Kidney epithelial cell (primary cell): ENCODE data around the gene CENPV. TPM values are rescaled to one million over a fixed set of nuclear protein-coding genes. Genes with fewer than 3 reads are reported as not detected.

ENCODE experiments used
- DNase-seq: peaks from one replicate; pipeline ENCODE4 v3.0.0-alpha.2; 2010; ENCODE audit warnings: low read depth
- H3K27me3 ChIP-seq: 2 replicates; pipeline ENCODE4 v1.6.0; 2011; ENCODE audit warnings: low read length; ENCODE audit not compliant: control insufficient read depth, insufficient read depth
- H3K36me3 ChIP-seq: 2 replicates; pipeline ENCODE4 v1.5.1; 2011; ENCODE audit warnings: low read length; ENCODE audit not compliant: control insufficient read depth, insufficient read depth
- H3K4me3 ChIP-seq: 2 replicates; pipeline ENCODE4 v1.5.1; 2011; ENCODE audit warnings: low read depth, mild to moderate bottlenecking, control low read depth, low read length
- CTCF ChIP-seq: IDR thresholded peaks from 2 replicates; pipeline ENCODE4 v1.5.1; 2011; ENCODE audit warnings: mild to moderate bottlenecking, moderate library complexity, low read length, control low read depth, inconsistent platforms; ENCODE audit not compliant: insufficient read depth, poor library complexity, severe bottlenecking
- total RNA-seq: library from RNA; depleted of rRNA; stranded (reverse); fragments of >200 nt; gene quantifications from 2 replicates; pipeline ENCODE4 v1.2.3, GENCODE V29; 2015

CENPV gene
- total RNA-seq, 1 donor from 2014 or later: 42.6 TPM

- no peak for TF ChIP-seq CTCF
- no peaks in the 10 kb centered on the region for H3K27me3 ChIP-seq
- no peaks in the 10 kb centered on the region for H3K36me3 ChIP-seq
- DNase-seq: no peak
- H3K4me3 ChIP-seq: no peak overlapping the region
Observed at GRCh38 chr17:16329519-16330271, 23.6 kb downstream of the CENPV start.

GRCh38 chr17:16328997-16329396 lies 24.3 kb downstream of the CENPV start:
- peak; percentile 12 for TF ChIP-seq CTCF
- Histone ChIP-seq H3K36me3 (no peaks in the 10 kb centered on the region), H3K4me3 (no peak overlapping the region), H3K27me3 (no peaks in the 10 kb centered on the region)
- DNase-seq: no peak

GRCh38 chr17:16327018-16327417 lies 26.3 kb downstream of the CENPV start:
- TF ChIP-seq CTCF: no peak
- no peak for DNase-seq
- no peaks in the 10 kb centered on the region for H3K36me3 ChIP-seq

GRCh38 chr17:16325964-16326363 lies 27.3 kb downstream of the CENPV start:
- Histone ChIP-seq H3K27me3 (no peaks in the 10 kb centered on the region), H3K36me3 (no peaks in the 10 kb centered on the region), H3K4me3 (no peak overlapping the region)
- no peak for DNase-seq
- no peak for TF ChIP-seq CTCF

More at GRCh38 chr17:16327018-16327417, 26.3 kb downstream of the CENPV start:
- Histone ChIP-seq H3K27me3 (no peaks in the 10 kb centered on the region), H3K4me3 (no peak overlapping the region)

- no peak for DNase-seq
- Histone ChIP-seq H3K27me3 (no peaks in the 10 kb centered on the region), H3K4me3 (no peak overlapping the region), H3K36me3 (no peaks in the 10 kb centered on the region)
- TF ChIP-seq CTCF: no peak
Observed at GRCh38 chr17:16322636-16323035, 30.6 kb downstream of the CENPV start.

- no peak for DNase-seq
- TF ChIP-seq CTCF: no peak
Observed at GRCh38 chr17:16319969-16320368, 33.3 kb downstream of the CENPV start.

More at GRCh38 chr17:16319969-16320368, 33.3 kb downstream of the CENPV start:
- Histone ChIP-seq H3K36me3 (no peaks in the 10 kb centered on the region), H3K4me3 (no peak overlapping the region), H3K27me3 (no peaks in the 10 kb centered on the region)
